Gastrocnemius medialis (tissue), 4 donors: ENCODE results near the gene FLT4. TPM values are rescaled to one million over a fixed set of nuclear protein-coding genes. Genes with fewer than 3 reads are reported as not detected.

Source experiments
- ATAC-seq, 2 donors: fragments of 150-250 bp; one replicate each; pipeline ENCODE4 v1.9.1; 2016
- DNase-seq, 2 donors: peaks; one replicate each; pipeline ENCODE4 v3.0.0-alpha.2; 2019
- H3K27ac ChIP-seq, 4 donors: fragments of 200-600 bp; sonication (generic); 1 replicate in 1 of 4; 2 replicates in 3 of 4; pipeline ENCODE4 v1.5.1; 2016 to 2018; ENCODE audit warnings: mild to moderate bottlenecking in 2 of 4, moderate library complexity in 1 of 4
- H3K27me3 ChIP-seq, 3 donors: fragments of 200-600 bp; sonication (generic) in 2 of 3; 1 replicate in 1 of 3; 2 replicates in 2 of 3; pipeline versions ENCODE4 v1.5.1 to v1.6.0; 2016 to 2019; ENCODE audit warnings: mild to moderate bottlenecking in 1 of 3, moderate library complexity in 1 of 3
- H3K36me3 ChIP-seq, 2 donors: fragments of 200-600 bp; sonication (generic) in 1 of 2; one replicate each; pipeline ENCODE4 v1.5.1; 2017 to 2018
- H3K4me1 ChIP-seq, 2 donors: fragments of 200-600 bp; sonication (generic) in 1 of 2; one replicate each; pipeline ENCODE4 v1.5.1; 2016 to 2017; ENCODE audit warnings: mild to moderate bottlenecking in 2 of 2
- H3K4me3 ChIP-seq, 4 donors: fragments of 200-600 bp; sonication (generic) in 3 of 4; 1 replicate in 1 of 4; 2 replicates in 3 of 4; pipeline ENCODE4 v1.5.1; 2016 to 2019; ENCODE audit warnings: mild to moderate bottlenecking in 2 of 4
- H3K9me3 ChIP-seq, 3 donors: fragments of 200-600 bp; sonication (generic) in 2 of 3; 1 replicate in 1 of 3; 2 replicates in 2 of 3; pipeline ENCODE4 v1.5.1; 2016 to 2019
- POLR2A ChIP-seq, 2 donors: fragments of 450-650 bp; IDR thresholded peaks; one replicate each; pipeline ENCODE4 v1.6.1; 2017; ENCODE audit warnings: antibody characterized with exemption in 2 of 2, mild to moderate bottlenecking in 2 of 2, moderate library complexity in 2 of 2
- in situ Hi-C, 4 donors: fragments of 200-750 bp; cut with MboI; loops; one replicate each; pipeline versions ENCODE4 v1.15.0 to v1.8.0; 2017; ENCODE audit warnings: low sequenced_read_pairs in 4 of 4
- intact Hi-C: fragments of 100-400 bp; cut with DNase I; formaldehyde crosslinking; loops from one replicate; pipeline ENCODE4 v1.15.1; 2023; ENCODE audit warnings: low total_unique reads
- total RNA-seq, 4 donors: library from RNA; depleted of rRNA; stranded (reverse); fragments of >200 nt; gene quantifications; one replicate each; pipeline versions ENCODE4 v1.1.0 to v1.2.3, GENCODE V29; 2016
- TF ChIP-seq, protein P1 (sequence below), 5 experiments: fragments of 450-650 bp in 3 of 5; fragments of 200-600 bp in 2 of 5; sonication (generic) in 2 of 5; IDR thresholded peaks in 4 of 5; conservative IDR thresholded peaks in 1 of 5; 1 replicate in 4 of 5; 2 replicates in 1 of 5; pipeline ENCODE4 v1.5.1; 2016 to 2019; ENCODE audit warnings: antibody characterized with exemption in 5 of 5, mild to moderate bottlenecking in 3 of 5, moderate library complexity in 3 of 5

Gene FLT4
- total RNA-seq, 4 donors from 2014 or later: 2.6 to 4.7 (median 2.9) TPM

DNA sequence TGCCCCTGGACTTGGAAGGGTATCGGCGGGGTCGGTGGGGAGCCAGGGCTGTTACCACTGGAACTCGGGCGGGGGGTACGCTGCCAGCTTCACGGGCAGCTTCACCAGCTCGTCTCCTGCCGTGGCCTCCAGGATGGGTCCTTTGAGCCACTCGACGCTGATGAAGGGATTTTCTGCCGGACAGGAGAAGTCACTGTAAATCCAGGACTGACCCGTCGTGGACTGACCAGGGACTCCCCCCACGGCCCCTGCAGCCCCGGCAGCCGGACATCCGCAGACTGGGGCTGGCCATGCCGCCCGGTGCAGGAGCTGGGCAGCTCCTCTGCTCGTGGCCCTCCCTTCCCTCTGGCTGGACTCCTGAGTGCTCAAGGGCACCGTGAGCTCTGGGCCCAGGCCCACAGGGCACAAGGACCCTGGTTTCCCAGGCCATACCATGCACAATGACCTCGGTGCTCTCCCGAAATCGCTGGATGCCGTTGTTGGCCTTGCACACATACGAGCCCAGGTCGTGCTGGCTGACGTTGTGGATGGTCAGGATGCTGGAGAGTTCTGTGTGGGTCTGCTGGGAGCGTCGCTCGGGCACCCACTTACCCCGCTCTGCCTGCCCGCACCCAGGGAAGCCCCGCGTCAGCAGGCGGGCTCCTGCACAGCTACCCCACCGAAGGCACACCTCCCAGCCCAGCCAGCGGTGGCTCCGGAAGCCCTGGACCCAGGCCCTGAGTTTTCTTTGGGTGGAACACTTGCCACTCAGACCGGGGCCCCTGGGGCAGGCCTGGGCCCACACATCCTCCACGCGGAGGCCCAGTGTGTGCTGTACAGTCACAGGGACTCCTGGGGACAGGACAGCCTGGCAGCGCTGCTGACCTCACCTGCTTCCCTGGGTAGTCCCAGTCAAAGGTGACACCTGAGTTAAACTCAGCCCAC, 20.3 kb downstream of the FLT4 start:
- intact Hi-C loops: no loop called here
- DNase-seq: no peak

DNA sequence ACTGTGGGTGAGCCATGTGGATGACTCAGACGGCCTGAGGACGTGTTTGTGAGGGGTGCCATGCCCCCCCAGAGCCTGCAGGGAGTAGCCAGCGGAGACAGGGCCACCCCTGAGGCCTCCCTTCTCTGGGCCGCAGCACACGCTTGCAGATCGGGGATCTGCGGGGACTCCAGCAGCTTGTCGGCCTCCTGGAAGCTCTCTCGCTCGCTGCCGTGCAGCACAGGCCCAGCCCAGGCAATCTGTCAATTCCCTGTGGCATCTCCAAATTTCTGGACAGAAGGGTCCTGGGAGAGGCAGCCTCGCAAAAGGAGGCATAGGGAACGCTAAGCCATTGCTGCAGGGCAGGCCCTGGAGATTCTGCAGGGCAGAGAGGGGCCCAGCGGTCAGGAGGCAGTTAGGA, 21.2 kb downstream of the FLT4 start:
- no peaks in the 10 kb centered on the region for H3K9me3 ChIP-seq
- no peak overlapping the region for H3K27ac ChIP-seq
- no peaks in the 10 kb centered on the region for H3K36me3 ChIP-seq
- no peak for DNase-seq
- H3K27me3 ChIP-seq: no peaks in the 10 kb centered on the region
- TF ChIP-seq, protein P1, sequence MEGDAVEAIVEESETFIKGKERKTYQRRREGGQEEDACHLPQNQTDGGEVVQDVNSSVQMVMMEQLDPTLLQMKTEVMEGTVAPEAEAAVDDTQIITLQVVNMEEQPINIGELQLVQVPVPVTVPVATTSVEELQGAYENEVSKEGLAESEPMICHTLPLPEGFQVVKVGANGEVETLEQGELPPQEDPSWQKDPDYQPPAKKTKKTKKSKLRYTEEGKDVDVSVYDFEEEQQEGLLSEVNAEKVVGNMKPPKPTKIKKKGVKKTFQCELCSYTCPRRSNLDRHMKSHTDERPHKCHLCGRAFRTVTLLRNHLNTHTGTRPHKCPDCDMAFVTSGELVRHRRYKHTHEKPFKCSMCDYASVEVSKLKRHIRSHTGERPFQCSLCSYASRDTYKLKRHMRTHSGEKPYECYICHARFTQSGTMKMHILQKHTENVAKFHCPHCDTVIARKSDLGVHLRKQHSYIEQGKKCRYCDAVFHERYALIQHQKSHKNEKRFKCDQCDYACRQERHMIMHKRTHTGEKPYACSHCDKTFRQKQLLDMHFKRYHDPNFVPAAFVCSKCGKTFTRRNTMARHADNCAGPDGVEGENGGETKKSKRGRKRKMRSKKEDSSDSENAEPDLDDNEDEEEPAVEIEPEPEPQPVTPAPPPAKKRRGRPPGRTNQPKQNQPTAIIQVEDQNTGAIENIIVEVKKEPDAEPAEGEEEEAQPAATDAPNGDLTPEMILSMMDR (IDR thresholded peaks at IDR 0.05 in 4 of 5, conservative IDR thresholded peaks at IDR 0.05 in 1 of 5): no peak
- TF ChIP-seq POLR2A (IDR thresholded peaks at IDR 0.05): no peak
- in situ Hi-C loops: no loop called here
- intact Hi-C loops: no loop called here
- no peak for ATAC-seq
- H3K4me3 ChIP-seq: no peak overlapping the region
- no peaks in the 10 kb centered on the region for H3K4me1 ChIP-seq

More for the DNA sequence above, 20.3 kb downstream of the FLT4 start:
- no peaks in the 10 kb centered on the region for H3K4me1 ChIP-seq
- TF ChIP-seq POLR2A (IDR thresholded peaks at IDR 0.05): no peak
- TF ChIP-seq, protein P1 (IDR thresholded peaks at IDR 0.05 in 4 of 5, conservative IDR thresholded peaks at IDR 0.05 in 1 of 5): no peak
- ATAC-seq: no peak
- in situ Hi-C loops: no loop called here
- no peak overlapping the region for H3K27ac ChIP-seq
- no peaks in the 10 kb centered on the region for H3K27me3 ChIP-seq
- no peaks in the 10 kb centered on the region for H3K36me3 ChIP-seq
- H3K9me3 ChIP-seq: no peaks in the 10 kb centered on the region
- H3K4me3 ChIP-seq: no peak overlapping the region

DNA sequence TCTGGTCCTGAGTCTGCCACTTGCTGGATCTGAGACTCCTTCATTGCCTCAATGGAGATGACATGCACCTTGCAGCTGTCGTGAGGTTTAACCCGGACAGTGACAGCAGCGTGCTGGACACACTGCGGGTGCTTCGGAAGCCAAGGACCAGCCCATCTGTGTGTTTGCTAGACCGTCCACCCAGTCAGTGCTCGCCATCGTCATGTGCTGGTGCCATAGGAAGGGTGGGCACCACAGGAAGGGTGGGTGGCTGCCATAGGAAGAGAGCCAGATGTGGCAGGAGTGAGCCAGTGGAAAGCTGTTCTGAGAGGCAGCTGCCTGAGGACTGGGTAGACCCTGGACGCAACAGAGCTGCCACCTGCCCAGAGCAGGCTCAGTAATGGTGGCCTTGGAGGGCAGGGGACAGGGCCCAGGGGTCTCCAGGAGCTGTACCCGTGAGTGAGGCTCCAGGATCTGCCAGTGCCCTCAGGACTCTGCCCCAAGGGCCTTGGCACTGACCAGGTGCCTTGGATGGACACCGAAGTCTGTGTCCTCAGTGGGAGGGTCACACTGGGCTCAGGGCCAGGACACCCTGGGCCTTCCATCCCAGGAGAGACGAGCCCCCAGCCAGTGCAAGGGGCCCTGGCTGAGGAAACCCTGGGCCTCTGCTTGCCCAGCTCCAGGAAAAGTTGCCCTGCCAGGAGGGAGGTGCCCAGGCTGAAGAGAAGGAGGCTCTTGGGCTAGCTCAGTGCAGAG, 21.8 kb downstream of the FLT4 start:
- in situ Hi-C loops: no loop called here
- ATAC-seq (no peak), DNase-seq (no peak)
- Histone ChIP-seq H3K4me3 (no peak overlapping the region), H3K27me3 (no peaks in the 10 kb centered on the region), H3K9me3 (no peaks in the 10 kb centered on the region), H3K27ac (no peak overlapping the region), H3K4me1 (no peaks in the 10 kb centered on the region), H3K36me3 (no peaks in the 10 kb centered on the region)
- TF ChIP-seq POLR2A (IDR thresholded peaks at IDR 0.05): no peak
- TF ChIP-seq, protein P1 (IDR thresholded peaks at IDR 0.05 in 4 of 5, conservative IDR thresholded peaks at IDR 0.05 in 1 of 5): no peak
- intact Hi-C loops: no loop called here

DNA sequence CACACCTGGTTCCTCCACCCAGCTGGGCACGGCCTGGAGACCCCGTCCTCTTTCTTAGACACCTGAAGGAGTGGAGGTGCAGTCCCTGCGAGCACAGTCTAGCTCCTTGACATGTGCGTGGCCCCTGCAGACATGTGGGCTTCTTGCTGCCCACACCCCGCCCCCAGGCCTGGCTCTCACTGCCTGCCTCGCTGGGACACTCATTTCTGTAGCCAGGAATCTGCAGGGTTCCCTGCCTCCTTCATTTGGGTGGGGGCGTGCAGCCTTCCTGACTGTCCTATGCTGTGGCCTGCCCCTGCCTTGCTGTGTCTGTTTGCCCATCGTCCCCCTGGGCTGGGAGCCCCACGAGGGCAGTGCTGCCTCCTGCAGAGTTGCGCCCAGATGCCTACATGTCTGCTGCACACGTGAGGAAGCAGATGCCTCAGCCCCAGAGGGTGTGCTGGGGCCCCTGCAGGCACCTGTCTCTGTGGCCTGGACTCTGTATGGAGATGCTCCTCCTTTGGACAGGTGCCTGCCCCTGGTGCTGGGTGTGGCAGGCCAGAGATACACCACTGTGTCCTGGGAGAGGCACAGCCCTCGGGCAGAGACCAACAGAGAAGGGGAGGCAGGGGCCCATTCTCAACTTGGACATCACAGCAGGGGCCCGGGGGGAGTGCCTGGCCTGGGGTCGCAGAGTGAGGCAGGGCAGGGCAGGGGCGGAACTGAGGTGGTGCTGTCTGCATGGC, 22.6 kb downstream of the FLT4 start:
- DNase-seq: no peak
- no peak for ATAC-seq

More for the DNA sequence above, 22.6 kb downstream of the FLT4 start:
- Histone ChIP-seq H3K36me3 (no peaks in the 10 kb centered on the region), H3K27me3 (no peaks in the 10 kb centered on the region), H3K4me3 (no peak overlapping the region), H3K9me3 (no peaks in the 10 kb centered on the region), H3K4me1 (no peaks in the 10 kb centered on the region), H3K27ac (no peak overlapping the region)
- in situ Hi-C loops (no loop called here), intact Hi-C loops (no loop called here)
- TF ChIP-seq, protein P1 (IDR thresholded peaks at IDR 0.05 in 4 of 5, conservative IDR thresholded peaks at IDR 0.05 in 1 of 5): no peak
- TF ChIP-seq POLR2A (IDR thresholded peaks at IDR 0.05): no peak
